IPS-NIHi7 (cell line): Measurements from ENCODE around the gene PALD1.
"Not testable (repeated sequence)": the region's sequence is repeated elsewhere in the genome, so short reads cannot be mapped to it uniquely, and the experiment has no call there.

Experiments
- DNase-seq: peaks from one replicate; pipeline ENCODE4 v3.0.0; 2012; ENCODE audit warnings: mixed read lengths; ENCODE audit errors: extremely low spot score

PALD1 gene

GRCh38 chr10:70604106-70604505 lies 125.5 kb downstream of the PALD1 start:
- no peak for DNase-seq

- no peak for DNase-seq
Measured at GRCh38 chr10:70605161-70605560, 126.6 kb downstream of the PALD1 start.

- DNase-seq: no peak
Measured at GRCh38 chr10:70607936-70608335, 129.4 kb downstream of the PALD1 start.

- DNase-seq: no peak
Measured at GRCh38 chr10:70613941-70614340, 135.4 kb downstream of the PALD1 start.

- DNase-seq: not testable (repeated sequence)
Measured at GRCh38 chr10:70614364-70614763, 135.8 kb downstream of the PALD1 start.

- DNase-seq: no peak
Measured at GRCh38 chr10:70615211-70615610, 136.6 kb downstream of the PALD1 start.

GRCh38 chr10:70615784-70616522 lies 137.4 kb downstream of the PALD1 start:
- no peak for DNase-seq

- no peak for DNase-seq
Measured at GRCh38 chr10:70616761-70617160, 138.2 kb downstream of the PALD1 start.
